Measurements from ENCODE around the gene INSL3.
"Not testable (repeated sequence)": the region's sequence is repeated elsewhere in the genome, so short reads cannot be mapped to it uniquely, and the experiment has no call there.

The INSL3 gene

DNA sequence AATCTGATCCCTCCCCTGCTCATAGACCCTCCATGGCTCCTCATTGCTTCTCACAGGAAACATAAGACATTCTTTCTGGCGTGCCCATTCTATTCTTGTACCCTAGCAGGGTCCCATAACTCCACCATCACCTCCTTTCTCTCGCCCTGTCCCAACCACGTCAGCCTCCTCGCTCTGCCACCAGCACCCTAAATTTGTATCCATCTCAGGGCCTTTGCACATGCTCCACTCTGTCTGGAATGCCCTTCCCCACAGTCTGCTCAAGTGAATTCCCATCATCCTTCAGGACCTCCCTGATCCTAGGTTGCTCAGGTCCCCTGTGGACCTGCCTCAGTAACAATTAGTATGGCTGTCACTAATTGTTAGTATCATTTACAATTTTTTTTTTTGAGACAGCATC is 15.9 kb downstream of the INSL3 start:
- TF ChIP-seq, protein P1, sequence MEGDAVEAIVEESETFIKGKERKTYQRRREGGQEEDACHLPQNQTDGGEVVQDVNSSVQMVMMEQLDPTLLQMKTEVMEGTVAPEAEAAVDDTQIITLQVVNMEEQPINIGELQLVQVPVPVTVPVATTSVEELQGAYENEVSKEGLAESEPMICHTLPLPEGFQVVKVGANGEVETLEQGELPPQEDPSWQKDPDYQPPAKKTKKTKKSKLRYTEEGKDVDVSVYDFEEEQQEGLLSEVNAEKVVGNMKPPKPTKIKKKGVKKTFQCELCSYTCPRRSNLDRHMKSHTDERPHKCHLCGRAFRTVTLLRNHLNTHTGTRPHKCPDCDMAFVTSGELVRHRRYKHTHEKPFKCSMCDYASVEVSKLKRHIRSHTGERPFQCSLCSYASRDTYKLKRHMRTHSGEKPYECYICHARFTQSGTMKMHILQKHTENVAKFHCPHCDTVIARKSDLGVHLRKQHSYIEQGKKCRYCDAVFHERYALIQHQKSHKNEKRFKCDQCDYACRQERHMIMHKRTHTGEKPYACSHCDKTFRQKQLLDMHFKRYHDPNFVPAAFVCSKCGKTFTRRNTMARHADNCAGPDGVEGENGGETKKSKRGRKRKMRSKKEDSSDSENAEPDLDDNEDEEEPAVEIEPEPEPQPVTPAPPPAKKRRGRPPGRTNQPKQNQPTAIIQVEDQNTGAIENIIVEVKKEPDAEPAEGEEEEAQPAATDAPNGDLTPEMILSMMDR (IDR thresholded peaks at IDR 0.05; ENCODE audit: poor library complexity, severe bottlenecking), result no peak
- Histone ChIP-seq H3K4me1 (ENCODE audit: insufficient read depth, poor library complexity, severe bottlenecking) (no peaks in the 10 kb centered on the region), H3K9me3 (ENCODE audit: severe bottlenecking) (no peaks in the 10 kb centered on the region), H3K27me3 (ENCODE audit: insufficient read depth, poor library complexity, severe bottlenecking) (no peaks in the 10 kb centered on the region), H3K4me3 (ENCODE audit: severe bottlenecking) (no peak overlapping the region), H3K27ac (ENCODE audit: poor library complexity, severe bottlenecking) (no peak overlapping the region), H3K36me3 (ENCODE audit: low read depth) (peaks cover 19% of the 10 kb centered on the region)
- DNase-seq (ENCODE audit: low spot score), result no peak
- ATAC-seq (ENCODE audit: low read depth), result no peak

DNA sequence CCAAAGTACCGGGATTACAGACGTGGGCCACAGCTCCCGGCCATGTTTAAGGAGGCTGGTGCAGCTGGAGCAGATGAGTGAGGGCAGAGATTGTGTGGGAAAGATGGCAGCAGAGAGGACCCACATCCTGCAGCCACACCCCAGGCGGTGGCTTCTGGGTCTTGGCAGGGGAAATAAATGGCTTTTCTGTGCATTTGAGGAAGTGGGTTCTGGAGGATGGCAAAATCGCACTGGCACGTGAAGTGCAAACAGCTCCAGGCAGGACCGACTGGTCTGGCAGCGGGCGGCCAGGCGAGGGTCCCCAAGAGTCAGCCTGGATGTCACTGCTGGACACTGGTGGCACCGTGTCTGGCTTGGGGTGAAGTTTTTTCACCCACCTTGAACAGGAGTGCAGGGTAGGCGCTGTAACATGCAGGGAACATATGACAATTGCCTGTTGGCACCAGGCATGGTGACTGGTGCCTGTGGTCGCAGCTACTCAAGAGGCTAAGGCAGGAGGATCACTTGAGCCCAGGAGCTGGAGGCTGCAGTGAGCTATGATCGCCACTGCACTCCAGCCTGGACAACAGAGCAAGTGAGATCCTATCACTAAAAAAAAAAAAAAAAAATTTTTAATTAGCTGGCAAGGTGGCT is 17.9 kb downstream of the INSL3 start:
- Histone ChIP-seq H3K27me3 (ENCODE audit: insufficient read depth, poor library complexity, severe bottlenecking) (no peaks in the 10 kb centered on the region), H3K9me3 (ENCODE audit: severe bottlenecking) (no peaks in the 10 kb centered on the region), H3K27ac (ENCODE audit: poor library complexity, severe bottlenecking) (no peak overlapping the region), H3K4me1 (ENCODE audit: insufficient read depth, poor library complexity, severe bottlenecking) (no peaks in the 10 kb centered on the region), H3K4me3 (ENCODE audit: severe bottlenecking) (no peak overlapping the region), H3K36me3 (ENCODE audit: low read depth) (peaks cover 4% of the 10 kb centered on the region)
- DNase-seq (ENCODE audit: low spot score) (no peak), ATAC-seq (ENCODE audit: low read depth) (no peak)
- TF ChIP-seq, protein P1 (IDR thresholded peaks at IDR 0.05; ENCODE audit: poor library complexity, severe bottlenecking), result no peak

DNA sequence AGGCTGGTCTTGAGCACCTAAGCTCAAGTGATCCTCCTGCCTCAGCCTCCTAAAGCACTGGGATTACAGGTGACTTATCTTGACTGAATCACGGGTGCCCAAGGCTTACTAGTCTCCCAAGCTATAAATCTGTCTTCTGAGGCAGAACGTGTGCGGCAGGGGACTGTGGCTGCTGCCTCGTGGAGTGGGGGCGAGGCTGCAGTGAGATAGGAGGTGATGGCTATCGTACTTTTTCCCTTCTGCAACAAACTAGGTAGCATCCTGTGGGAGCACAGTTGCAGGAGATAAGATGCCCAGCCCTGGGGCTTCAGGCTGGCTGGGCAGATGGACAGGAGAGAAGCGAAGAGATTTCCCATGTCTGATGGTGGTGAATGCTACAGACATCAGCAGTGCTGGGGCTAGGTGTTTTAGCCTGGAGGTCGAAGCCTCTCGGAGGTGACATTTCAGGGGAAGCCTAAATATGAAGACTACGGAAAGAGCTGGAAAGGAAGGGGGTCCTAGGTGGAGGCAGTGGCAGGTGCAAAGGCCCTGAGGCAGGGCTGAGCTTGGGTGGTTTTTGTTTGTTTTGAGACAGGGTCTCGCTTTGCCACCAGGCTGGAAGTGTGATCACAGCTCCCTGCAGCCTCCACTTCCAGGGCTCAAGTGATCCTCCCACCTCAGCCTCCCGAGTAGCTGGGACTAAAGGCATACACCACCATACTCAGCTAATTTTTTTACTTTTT is 19.0 kb downstream of the INSL3 start:
- no peak for ATAC-seq (ENCODE audit: low read depth)
- H3K27me3 ChIP-seq (ENCODE audit: insufficient read depth, poor library complexity, severe bottlenecking), result no peaks in the 10 kb centered on the region
- H3K4me3 ChIP-seq (ENCODE audit: severe bottlenecking), result no peak overlapping the region
- peaks cover 8% of the 10 kb centered on the region for H3K4me1 ChIP-seq (ENCODE audit: insufficient read depth, poor library complexity, severe bottlenecking)
- H3K36me3 ChIP-seq (ENCODE audit: low read depth), result no peaks in the 10 kb centered on the region
- no peak overlapping the region for H3K27ac ChIP-seq (ENCODE audit: poor library complexity, severe bottlenecking)
- TF ChIP-seq, protein P1 (IDR thresholded peaks at IDR 0.05; ENCODE audit: poor library complexity, severe bottlenecking), result no peak
- no peak for DNase-seq (ENCODE audit: low spot score)
- no peaks in the 10 kb centered on the region for H3K9me3 ChIP-seq (ENCODE audit: severe bottlenecking)

DNA sequence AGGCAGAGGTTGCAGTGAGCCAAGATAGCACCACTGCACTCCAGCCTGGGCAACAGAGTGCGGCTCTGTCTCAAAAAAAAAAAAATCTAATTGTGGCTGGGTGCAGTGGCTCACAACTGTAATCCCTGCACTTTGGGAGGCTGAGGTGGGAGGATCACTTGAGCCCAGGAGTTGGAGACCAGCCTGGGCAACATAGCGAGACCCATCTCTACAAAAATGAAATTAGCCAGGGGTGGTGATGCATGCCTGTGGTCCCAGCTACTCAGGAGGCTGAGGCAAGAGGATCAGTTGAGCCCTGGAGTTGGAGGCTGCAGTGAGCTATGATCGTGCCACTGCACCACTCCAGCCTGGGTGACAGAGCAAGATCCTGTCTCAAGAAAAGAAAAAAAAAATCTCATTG is 22.7 kb downstream of the INSL3 start:
- H3K9me3 ChIP-seq (ENCODE audit: severe bottlenecking); H3K36me3 ChIP-seq (ENCODE audit: low read depth); H3K4me3 ChIP-seq (ENCODE audit: severe bottlenecking); ATAC-seq (ENCODE audit: low read depth); H3K27me3 ChIP-seq (ENCODE audit: insufficient read depth, poor library complexity, severe bottlenecking); DNase-seq (ENCODE audit: low spot score): not testable (repeated sequence)
- peak overlapping the region; percentile 85 for H3K27ac ChIP-seq (ENCODE audit: poor library complexity, severe bottlenecking)
- H3K4me1 ChIP-seq (ENCODE audit: insufficient read depth, poor library complexity, severe bottlenecking), result peaks cover 27% of the 10 kb centered on the region

DNA sequence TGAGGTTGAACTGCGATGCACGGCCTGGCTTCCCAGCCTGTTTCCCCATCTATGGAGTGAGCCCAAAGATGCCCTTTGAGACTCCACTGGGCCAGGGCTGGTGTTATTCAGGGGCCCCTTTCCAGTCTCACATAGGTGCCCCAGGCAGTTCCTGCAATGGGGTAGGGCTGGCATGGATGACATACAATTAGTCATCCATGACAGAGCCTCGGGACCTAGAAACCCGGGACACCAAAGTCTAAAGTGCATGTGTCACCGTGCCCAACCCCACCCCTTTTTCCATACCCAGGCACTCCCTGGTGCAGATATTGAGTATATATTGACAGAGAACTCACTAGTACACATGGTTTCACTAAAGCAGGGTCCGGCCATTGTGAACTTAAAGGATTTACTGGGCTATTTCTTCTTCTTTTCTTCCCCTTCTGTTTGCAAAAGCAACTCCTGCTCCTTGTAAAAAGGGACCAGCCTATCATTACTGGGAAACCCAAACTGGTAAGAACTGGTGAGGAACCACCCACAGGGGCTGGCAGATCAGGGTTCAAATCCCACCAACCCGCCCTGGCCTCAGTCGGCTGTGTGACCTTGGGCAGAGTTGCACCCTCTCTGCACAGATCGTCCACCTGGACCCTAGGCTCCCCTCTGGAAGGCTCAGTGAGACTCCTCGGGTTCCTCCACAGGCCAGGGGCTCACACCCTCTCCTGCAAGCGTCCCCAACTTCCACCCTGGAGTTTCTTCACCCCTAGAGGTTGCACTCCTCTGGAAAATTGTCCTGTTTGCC is 23.7 kb downstream of the INSL3 start:
- H3K27me3 ChIP-seq (ENCODE audit: insufficient read depth, poor library complexity, severe bottlenecking), result no peaks in the 10 kb centered on the region
- peak; percentile 85 for DNase-seq (ENCODE audit: low spot score)
- no peaks in the 10 kb centered on the region for H3K36me3 ChIP-seq (ENCODE audit: low read depth)
- TF ChIP-seq, protein P1 (IDR thresholded peaks at IDR 0.05; ENCODE audit: poor library complexity, severe bottlenecking), result no peak
- peak; percentile 73 for ATAC-seq (ENCODE audit: low read depth)
- peak overlapping the region; percentile 85 for H3K27ac ChIP-seq (ENCODE audit: poor library complexity, severe bottlenecking)
- H3K9me3 ChIP-seq (ENCODE audit: severe bottlenecking), result no peaks in the 10 kb centered on the region
- H3K4me3 ChIP-seq (ENCODE audit: severe bottlenecking), result no peak overlapping the region
- H3K4me1 ChIP-seq (ENCODE audit: insufficient read depth, poor library complexity, severe bottlenecking), result peaks cover 27% of the 10 kb centered on the region
